ENCODE measurements around the gene TNIP3. TPM values are rescaled to one million over a fixed set of nuclear protein-coding genes. Genes with fewer than 3 reads are reported as not detected.

The TNIP3 gene
- total and polyA plus RNA-seq, 2 donors (not counting 1 experiment from before 2014, with no cell fraction given), result 0.50 to 0.51 TPM

DNA sequence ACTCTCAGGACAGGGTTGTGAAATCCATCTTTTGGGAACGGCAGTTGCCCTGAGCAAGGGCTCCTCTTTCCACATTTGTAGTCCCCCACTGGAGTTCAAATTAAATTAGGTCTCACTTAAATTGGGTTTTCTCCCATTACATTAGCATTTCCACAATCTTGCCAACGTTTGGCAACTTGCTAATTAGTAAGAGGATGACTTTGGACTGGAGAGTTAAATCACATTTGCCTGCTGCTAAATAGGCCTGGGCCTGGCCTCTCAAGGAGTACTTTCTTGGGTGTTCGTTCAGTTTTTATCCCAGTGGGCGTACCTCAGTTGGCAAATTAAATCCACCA, 33.8 kb downstream of the TNIP3 start:
- H3K9me3 ChIP-seq (ENCODE audit: control insufficient read depth, insufficient read depth, low read depth, low read length), result no peaks in the 10 kb centered on the region
- H3K27me3 ChIP-seq (ENCODE audit: control insufficient read depth, insufficient read depth, low read length), result no peaks in the 10 kb centered on the region
- no peaks in the 10 kb centered on the region for H3K36me3 ChIP-seq (ENCODE audit: control insufficient read depth, insufficient read depth, low read length)
- no peak overlapping the region for H2AFZ ChIP-seq (ENCODE audit: low read length)
- H3K4me1 ChIP-seq (ENCODE audit: control insufficient read depth, extremely low read depth, insufficient read depth, low read length), result no peaks in the 10 kb centered on the region
- no peak for DNase-seq (ENCODE audit: low read depth in 2 of 2)
- no peaks in the 10 kb centered on the region for H4K20me1 ChIP-seq (ENCODE audit: control insufficient read depth, extremely low read depth, insufficient read depth, low read length)
- no peak overlapping the region for H3K9ac ChIP-seq (ENCODE audit: insufficient read depth, low read length)
- H3K79me2 ChIP-seq (ENCODE audit: control insufficient read depth, insufficient read depth, low read length), result no peaks in the 10 kb centered on the region
- no peak overlapping the region for H3K4me3 ChIP-seq (replicated peaks in 1 of 4; ENCODE audit: control extremely low read depth in 1 of 4, insufficient read depth in 1 of 4, low read depth in 3 of 4, low read length in 4 of 4)
- no peak overlapping the region for H3K27ac ChIP-seq (ENCODE audit: insufficient read depth, low read length)
- TF ChIP-seq EZH2 (IDR thresholded peaks at IDR 0.05; ENCODE audit: low read length, missing control alignments) (no peak), CTCF (conservative IDR thresholded peaks at IDR 0.05 in 1 of 2, IDR thresholded peaks at IDR 0.05 in 1 of 2; ENCODE audit: low read depth in 1 of 2, low read length in 2 of 2) (no peak)
- no peak overlapping the region for H3K4me2 ChIP-seq (ENCODE audit: extremely low read depth, insufficient read depth, low read length)

- TF ChIP-seq EZH2 (IDR thresholded peaks at IDR 0.05; ENCODE audit: low read length, missing control alignments) (no peak), CTCF (conservative IDR thresholded peaks at IDR 0.05 in 1 of 2, IDR thresholded peaks at IDR 0.05 in 1 of 2; ENCODE audit: low read depth in 1 of 2, low read length in 2 of 2) (no peak)
- Histone ChIP-seq H3K4me2 (ENCODE audit: extremely low read depth, insufficient read depth, low read length) (no peak overlapping the region), H3K79me2 (ENCODE audit: control insufficient read depth, insufficient read depth, low read length) (no peaks in the 10 kb centered on the region)
Measured at GRCh38 chr4:121129606-121130325, 34.4 kb downstream of the TNIP3 start.

DNA sequence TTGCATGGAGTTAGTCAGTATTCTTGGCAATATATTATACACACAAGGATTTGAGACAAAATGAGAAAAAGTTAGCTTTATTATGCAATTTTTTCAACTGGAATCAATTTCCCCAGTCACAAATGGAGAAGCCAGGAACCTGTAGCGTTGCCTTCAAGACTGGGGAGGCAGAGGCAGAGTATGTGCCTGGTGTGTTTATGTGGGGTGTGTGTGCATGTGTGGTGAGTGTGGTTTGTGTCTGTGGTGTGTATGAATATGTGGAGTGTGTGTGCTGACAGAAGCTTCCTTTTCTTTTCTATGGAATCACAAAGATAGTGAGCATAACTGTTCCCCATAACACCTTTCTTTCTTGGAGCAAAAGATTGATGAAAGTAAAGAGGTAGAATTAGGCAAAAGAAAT, 37.0 kb downstream of the TNIP3 start:
- no peak overlapping the region for H3K4me2 ChIP-seq (ENCODE audit: extremely low read depth, insufficient read depth, low read length)
- no peak overlapping the region for H3K27ac ChIP-seq (ENCODE audit: insufficient read depth, low read length)
- H3K4me1 ChIP-seq (ENCODE audit: control insufficient read depth, extremely low read depth, insufficient read depth, low read length), result no peaks in the 10 kb centered on the region
- no peaks in the 10 kb centered on the region for H3K27me3 ChIP-seq (ENCODE audit: control insufficient read depth, insufficient read depth, low read length)
- no peaks in the 10 kb centered on the region for H3K9me3 ChIP-seq (ENCODE audit: control insufficient read depth, insufficient read depth, low read depth, low read length)
- TF ChIP-seq CTCF (conservative IDR thresholded peaks at IDR 0.05 in 1 of 2, IDR thresholded peaks at IDR 0.05 in 1 of 2; ENCODE audit: low read depth in 1 of 2, low read length in 2 of 2), result no peak
- no peak for TF ChIP-seq EZH2 (IDR thresholded peaks at IDR 0.05; ENCODE audit: low read length, missing control alignments)
- H3K4me3 ChIP-seq (replicated peaks in 1 of 4; ENCODE audit: control extremely low read depth in 1 of 4, insufficient read depth in 1 of 4, low read depth in 3 of 4, low read length in 4 of 4), result no peak overlapping the region
- H3K36me3 ChIP-seq (ENCODE audit: control insufficient read depth, insufficient read depth, low read length), result no peaks in the 10 kb centered on the region
- no peak overlapping the region for H3K9ac ChIP-seq (ENCODE audit: insufficient read depth, low read length)
- H3K79me2 ChIP-seq (ENCODE audit: control insufficient read depth, insufficient read depth, low read length), result no peaks in the 10 kb centered on the region
- DNase-seq (ENCODE audit: low read depth in 2 of 2), result no peak
- no peak overlapping the region for H2AFZ ChIP-seq (ENCODE audit: low read length)
- H4K20me1 ChIP-seq (ENCODE audit: control insufficient read depth, extremely low read depth, insufficient read depth, low read length), result no peaks in the 10 kb centered on the region

More at GRCh38 chr4:121129606-121130325, 34.4 kb downstream of the TNIP3 start:
- Histone ChIP-seq H3K4me1 (ENCODE audit: control insufficient read depth, extremely low read depth, insufficient read depth, low read length) (no peaks in the 10 kb centered on the region), H3K9ac (ENCODE audit: insufficient read depth, low read length) (no peak overlapping the region), H3K4me3 (replicated peaks in 1 of 4; ENCODE audit: control extremely low read depth in 1 of 4, insufficient read depth in 1 of 4, low read depth in 3 of 4, low read length in 4 of 4) (no peak overlapping the region), H3K36me3 (ENCODE audit: control insufficient read depth, insufficient read depth, low read length) (no peaks in the 10 kb centered on the region), H3K27me3 (ENCODE audit: control insufficient read depth, insufficient read depth, low read length) (no peaks in the 10 kb centered on the region), H4K20me1 (ENCODE audit: control insufficient read depth, extremely low read depth, insufficient read depth, low read length) (no peaks in the 10 kb centered on the region), H3K9me3 (ENCODE audit: control insufficient read depth, insufficient read depth, low read depth, low read length) (no peaks in the 10 kb centered on the region), H2AFZ (ENCODE audit: low read length) (no peak overlapping the region), H3K27ac (ENCODE audit: insufficient read depth, low read length) (no peak overlapping the region)
- no peak for DNase-seq (ENCODE audit: low read depth in 2 of 2)
